C4-2B (cell line): Measurements from ENCODE around the gene OTULINL.

Experiments used
- CTCF ChIP-seq: fragments of 450-650 bp; conservative IDR thresholded peaks from 2 replicates; pipeline ENCODE4 v1.5.1; 2017; ENCODE audit warnings: mild to moderate bottlenecking
- ZFX ChIP-seq: fragments of 450-650 bp; IDR thresholded peaks from 2 replicates; pipeline ENCODE4 v1.6.1; 2017

GRCh38 chr5:14561741-14562140 is 19.9 kb upstream of the OTULINL start:
- no peak for TF ChIP-seq CTCF
- no peak for TF ChIP-seq ZFX
